Stomach (tissue), 4 donors: ENCODE measurements around the gene NTF3.

Experiments used
- POLR2A ChIP-seq, 4 donors: fragments of 450-650 bp; IDR thresholded peaks; one replicate each; pipeline ENCODE4 v1.6.1; 2016; ENCODE audit warnings: antibody characterized with exemption in 4 of 4, control low read depth in 2 of 4, mild to moderate bottlenecking in 1 of 4, moderate library complexity in 1 of 4
- TF ChIP-seq, protein P1 (sequence below), 7 experiments: fragments of 450-650 bp in 4 of 7; fragments of 200-600 bp in 3 of 7; sonication (generic) in 3 of 7; IDR thresholded peaks; one replicate each; pipeline ENCODE4 v1.5.1; 2016 to 2019; ENCODE audit warnings: antibody characterized with exemption in 7 of 7, control low read depth in 2 of 7, mild to moderate bottlenecking in 1 of 7

DNA sequence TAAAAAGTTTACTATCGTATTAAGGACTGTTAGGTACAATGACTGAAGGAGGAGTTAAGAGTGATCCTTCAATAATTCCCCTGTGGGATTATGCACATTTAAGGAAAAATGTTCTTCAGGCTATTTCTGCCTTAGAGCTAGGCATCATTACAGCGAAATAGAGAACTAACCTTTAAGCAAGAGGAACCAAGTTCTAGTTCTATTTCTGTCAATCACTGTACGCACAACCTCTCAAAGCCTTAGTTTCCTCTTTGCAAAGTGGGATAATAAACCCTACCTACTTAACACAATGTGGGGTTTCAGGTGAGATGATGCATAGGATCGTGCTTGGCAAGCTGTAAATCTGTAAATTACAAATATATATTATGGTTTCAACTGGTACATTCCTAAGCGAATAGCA lies 15.4 kb downstream of the NTF3 start:
- TF ChIP-seq, protein P1, sequence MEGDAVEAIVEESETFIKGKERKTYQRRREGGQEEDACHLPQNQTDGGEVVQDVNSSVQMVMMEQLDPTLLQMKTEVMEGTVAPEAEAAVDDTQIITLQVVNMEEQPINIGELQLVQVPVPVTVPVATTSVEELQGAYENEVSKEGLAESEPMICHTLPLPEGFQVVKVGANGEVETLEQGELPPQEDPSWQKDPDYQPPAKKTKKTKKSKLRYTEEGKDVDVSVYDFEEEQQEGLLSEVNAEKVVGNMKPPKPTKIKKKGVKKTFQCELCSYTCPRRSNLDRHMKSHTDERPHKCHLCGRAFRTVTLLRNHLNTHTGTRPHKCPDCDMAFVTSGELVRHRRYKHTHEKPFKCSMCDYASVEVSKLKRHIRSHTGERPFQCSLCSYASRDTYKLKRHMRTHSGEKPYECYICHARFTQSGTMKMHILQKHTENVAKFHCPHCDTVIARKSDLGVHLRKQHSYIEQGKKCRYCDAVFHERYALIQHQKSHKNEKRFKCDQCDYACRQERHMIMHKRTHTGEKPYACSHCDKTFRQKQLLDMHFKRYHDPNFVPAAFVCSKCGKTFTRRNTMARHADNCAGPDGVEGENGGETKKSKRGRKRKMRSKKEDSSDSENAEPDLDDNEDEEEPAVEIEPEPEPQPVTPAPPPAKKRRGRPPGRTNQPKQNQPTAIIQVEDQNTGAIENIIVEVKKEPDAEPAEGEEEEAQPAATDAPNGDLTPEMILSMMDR (IDR thresholded peaks at IDR 0.05), result no peak
- TF ChIP-seq POLR2A (IDR thresholded peaks at IDR 0.05), result no peak
